Uterus (tissue), 2 donors: Measurements from ENCODE around the gene PTPRN2.

ENCODE experiments used
- CTCF ChIP-seq, 4 experiments: fragments of 200-600 bp in 2 of 4; fragments of 450-650 bp in 2 of 4; sonication (generic) in 2 of 4; IDR thresholded peaks; one replicate each; pipeline ENCODE4 v1.5.1; 2016 to 2019; ENCODE audit warnings: antibody characterized with exemption in 4 of 4, mild to moderate bottlenecking in 2 of 4, moderate library complexity in 1 of 4
- POLR2A ChIP-seq, 2 donors: fragments of 450-650 bp; IDR thresholded peaks; one replicate each; pipeline ENCODE4 v1.6.1; 2016; ENCODE audit warnings: antibody characterized with exemption in 2 of 2, mild to moderate bottlenecking in 1 of 2, moderate library complexity in 1 of 2

- no peak for TF ChIP-seq POLR2A (IDR thresholded peaks at IDR 0.05)
- no peak for TF ChIP-seq CTCF (IDR thresholded peaks at IDR 0.05)
These were observed 412.7 kb downstream of the PTPRN2 start for GRCh38 chr7:158174947-158175346.
